ENCODE data around the gene DICER1.

DNA sequence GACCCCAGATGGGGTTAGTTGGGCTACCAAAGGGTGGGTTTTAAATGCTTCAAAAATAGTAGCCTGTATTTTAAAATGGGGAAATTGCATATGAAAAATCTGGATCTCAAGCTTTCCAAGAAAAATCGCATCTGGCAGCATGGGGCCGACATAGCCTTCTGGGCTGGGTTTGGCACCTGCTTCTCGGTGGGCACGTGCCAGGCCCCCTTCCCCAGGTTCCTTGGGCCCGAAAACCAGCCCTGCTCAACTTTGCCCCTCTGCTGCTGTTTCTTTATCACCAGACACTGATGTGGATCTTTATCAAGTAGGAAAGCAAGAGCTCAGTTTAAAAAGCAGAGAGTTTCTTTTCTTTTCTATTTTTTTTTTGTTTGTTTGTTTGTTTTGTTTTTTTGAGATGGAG lies 95.1 kb downstream of the DICER1 start:
- TF ChIP-seq, protein P1, sequence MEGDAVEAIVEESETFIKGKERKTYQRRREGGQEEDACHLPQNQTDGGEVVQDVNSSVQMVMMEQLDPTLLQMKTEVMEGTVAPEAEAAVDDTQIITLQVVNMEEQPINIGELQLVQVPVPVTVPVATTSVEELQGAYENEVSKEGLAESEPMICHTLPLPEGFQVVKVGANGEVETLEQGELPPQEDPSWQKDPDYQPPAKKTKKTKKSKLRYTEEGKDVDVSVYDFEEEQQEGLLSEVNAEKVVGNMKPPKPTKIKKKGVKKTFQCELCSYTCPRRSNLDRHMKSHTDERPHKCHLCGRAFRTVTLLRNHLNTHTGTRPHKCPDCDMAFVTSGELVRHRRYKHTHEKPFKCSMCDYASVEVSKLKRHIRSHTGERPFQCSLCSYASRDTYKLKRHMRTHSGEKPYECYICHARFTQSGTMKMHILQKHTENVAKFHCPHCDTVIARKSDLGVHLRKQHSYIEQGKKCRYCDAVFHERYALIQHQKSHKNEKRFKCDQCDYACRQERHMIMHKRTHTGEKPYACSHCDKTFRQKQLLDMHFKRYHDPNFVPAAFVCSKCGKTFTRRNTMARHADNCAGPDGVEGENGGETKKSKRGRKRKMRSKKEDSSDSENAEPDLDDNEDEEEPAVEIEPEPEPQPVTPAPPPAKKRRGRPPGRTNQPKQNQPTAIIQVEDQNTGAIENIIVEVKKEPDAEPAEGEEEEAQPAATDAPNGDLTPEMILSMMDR (IDR thresholded peaks at IDR 0.05; ENCODE audit: insufficient read depth, low read length): no peak
- no peak for TF ChIP-seq POLR2AphosphoS5 (IDR thresholded peaks at IDR 0.05; ENCODE audit: low read depth)
- TF ChIP-seq, protein P2, sequence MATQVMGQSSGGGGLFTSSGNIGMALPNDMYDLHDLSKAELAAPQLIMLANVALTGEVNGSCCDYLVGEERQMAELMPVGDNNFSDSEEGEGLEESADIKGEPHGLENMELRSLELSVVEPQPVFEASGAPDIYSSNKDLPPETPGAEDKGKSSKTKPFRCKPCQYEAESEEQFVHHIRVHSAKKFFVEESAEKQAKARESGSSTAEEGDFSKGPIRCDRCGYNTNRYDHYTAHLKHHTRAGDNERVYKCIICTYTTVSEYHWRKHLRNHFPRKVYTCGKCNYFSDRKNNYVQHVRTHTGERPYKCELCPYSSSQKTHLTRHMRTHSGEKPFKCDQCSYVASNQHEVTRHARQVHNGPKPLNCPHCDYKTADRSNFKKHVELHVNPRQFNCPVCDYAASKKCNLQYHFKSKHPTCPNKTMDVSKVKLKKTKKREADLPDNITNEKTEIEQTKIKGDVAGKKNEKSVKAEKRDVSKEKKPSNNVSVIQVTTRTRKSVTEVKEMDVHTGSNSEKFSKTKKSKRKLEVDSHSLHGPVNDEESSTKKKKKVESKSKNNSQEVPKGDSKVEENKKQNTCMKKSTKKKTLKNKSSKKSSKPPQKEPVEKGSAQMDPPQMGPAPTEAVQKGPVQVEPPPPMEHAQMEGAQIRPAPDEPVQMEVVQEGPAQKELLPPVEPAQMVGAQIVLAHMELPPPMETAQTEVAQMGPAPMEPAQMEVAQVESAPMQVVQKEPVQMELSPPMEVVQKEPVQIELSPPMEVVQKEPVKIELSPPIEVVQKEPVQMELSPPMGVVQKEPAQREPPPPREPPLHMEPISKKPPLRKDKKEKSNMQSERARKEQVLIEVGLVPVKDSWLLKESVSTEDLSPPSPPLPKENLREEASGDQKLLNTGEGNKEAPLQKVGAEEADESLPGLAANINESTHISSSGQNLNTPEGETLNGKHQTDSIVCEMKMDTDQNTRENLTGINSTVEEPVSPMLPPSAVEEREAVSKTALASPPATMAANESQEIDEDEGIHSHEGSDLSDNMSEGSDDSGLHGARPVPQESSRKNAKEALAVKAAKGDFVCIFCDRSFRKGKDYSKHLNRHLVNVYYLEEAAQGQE (IDR thresholded peaks at IDR 0.05; ENCODE audit: insufficient replicate concordance, low read depth): no peak
- TF ChIP-seq GABPA (IDR thresholded peaks at IDR 0.05; ENCODE audit: low read depth): no peak
